Measurements from ENCODE around the gene MAPRE2.
"Not testable (repeated sequence)": the region's sequence is repeated elsewhere in the genome, so short reads cannot be mapped to it uniquely, and the experiment has no call there.

Gene MAPRE2

DNA sequence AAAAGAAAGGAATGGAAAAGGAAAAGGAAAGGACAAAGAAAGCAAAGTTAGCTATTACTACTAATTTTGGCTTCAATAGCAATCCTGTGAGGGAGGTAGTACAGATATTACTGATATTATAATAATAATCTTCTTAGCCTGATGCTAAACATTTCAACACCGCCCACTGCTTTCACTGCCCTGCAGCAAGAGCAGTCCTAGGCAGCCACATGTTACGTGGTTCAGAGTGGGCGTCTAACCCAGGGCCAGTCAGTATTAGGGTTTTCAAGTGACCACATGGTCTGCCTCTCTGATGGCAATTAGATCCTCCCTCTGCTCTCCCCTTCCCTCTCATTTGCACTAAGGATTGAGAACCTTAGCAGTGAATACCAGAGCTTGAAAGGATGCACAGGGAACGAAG is 116.0 kb downstream of the MAPRE2 start:
- no peak for DNase-seq

DNA sequence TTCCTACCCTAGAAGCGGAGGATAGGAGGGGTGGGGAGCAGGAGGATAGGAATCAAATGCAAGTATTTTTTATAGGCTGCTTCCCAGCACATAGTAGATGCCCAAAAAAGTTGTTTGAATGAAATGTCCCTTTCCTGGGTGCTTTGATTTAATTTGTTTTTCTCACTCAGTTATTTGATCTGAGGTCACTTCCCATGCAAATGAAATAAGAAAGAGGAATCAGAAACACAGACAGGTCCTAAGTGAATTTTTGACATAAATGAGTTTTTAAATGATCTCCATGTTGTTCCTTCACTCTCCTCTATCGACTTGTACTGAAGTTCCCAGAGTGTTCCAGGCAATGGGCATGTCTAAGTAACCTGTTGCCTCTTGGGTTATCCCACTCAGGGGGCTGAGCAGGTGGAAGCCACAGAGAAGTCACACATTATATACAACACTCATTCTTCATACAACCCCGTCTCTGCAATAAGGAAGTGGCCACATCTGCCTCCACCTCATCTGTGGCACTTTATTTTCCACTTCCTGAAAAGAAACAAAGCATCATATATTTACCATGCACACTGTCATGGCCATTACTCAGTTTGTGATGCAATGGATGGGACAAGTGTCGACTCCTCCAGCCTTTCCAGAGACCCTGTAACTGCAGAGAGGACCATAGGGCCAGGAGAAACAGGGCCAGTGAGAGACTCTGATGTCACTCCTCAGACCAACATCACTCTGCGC is 117.7 kb downstream of the MAPRE2 start:
- no peak for DNase-seq

DNA sequence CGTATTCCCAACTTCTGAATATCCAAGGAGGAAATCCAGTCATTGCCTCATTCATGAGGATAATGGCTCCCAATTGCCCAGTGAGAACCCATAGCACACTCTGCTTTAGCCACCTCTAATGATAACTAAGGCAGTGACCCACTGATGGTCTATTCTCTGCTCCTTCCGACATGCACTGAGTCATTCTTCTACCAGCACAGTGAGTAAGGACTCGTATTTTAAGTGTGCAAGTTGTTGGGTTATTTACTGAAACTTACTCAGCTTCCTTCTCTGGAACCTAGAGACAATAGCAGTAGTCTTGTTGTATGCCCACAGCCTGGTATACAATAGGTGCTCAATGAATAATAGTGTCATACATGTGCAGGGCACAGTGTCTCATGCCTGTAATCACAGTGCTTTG is 118.6 kb downstream of the MAPRE2 start:
- no peak for DNase-seq

- DNase-seq: no peak
These were observed 120.3 kb downstream of the MAPRE2 start for GRCh38 chr18:35161485-35161884.

- no peak for DNase-seq
These were observed 120.7 kb downstream of the MAPRE2 start for GRCh38 chr18:35161934-35162333.

DNA sequence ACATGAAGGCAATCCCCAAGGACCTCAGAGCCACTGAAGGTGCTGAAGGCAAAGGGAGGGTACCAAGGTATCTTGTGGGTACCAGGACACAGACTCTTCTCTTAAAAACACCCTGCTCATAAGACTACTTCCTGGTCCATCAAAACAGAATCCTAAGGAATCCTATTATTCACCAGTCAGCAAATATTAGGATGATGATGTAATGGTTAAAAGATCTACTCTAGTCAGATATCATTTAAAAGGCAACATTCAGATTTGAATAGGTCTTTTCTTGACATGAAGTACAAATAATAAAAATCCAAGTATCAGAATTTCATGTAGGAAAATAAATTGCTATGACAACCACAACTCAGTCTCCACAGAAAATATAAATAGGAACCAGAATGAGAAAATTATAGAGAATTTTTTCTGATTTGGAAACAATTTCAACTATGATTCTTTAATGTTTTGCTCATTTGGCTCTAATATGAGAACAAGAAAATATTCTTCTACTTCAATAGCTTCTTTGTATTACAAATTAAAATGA is 121.9 kb downstream of the MAPRE2 start:
- DNase-seq: peak; percentile 7

DNA sequence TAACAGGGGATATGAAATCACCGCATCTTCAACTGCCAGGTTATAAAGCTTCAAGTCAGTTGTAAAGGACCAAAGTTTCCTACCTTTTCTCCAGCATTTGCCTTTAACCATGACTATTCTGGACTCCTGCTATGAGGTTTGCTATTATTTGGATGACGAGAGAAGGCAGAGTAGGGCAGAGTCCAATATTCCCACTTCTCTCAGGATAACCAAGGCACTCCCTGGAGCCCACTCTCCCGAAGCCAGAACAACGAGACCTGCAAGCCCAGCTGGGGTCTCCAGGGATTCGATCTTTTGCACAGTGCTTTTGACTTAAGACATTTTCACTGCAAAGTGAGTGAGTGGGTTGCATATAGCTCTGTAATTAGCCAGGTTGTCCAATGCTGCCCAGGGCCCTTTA is 122.5 kb downstream of the MAPRE2 start:
- no peak for DNase-seq

DNA sequence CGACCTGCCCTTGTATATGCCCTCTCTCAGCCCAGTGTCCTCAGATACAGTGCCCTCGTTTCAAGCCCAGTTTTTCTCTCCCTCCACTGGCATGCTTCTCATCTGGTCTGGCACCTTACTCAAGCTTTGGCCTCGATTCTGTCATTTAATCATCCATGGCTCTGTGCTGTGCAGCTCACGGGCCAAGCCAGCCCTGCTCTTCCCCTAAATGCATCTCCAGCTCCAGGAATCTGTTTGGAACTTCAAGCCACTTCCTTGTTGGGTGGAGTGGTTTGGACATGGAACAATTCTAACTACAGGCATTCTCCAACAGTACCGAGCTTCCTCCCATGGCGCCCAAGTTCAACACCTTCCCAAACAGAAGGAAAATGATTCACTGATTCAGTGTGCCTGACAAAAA is 122.9 kb downstream of the MAPRE2 start:
- no peak for DNase-seq

- DNase-seq: no peak
These were observed 126.1 kb downstream of the MAPRE2 start for GRCh38 chr18:35167332-35167731.

DNA sequence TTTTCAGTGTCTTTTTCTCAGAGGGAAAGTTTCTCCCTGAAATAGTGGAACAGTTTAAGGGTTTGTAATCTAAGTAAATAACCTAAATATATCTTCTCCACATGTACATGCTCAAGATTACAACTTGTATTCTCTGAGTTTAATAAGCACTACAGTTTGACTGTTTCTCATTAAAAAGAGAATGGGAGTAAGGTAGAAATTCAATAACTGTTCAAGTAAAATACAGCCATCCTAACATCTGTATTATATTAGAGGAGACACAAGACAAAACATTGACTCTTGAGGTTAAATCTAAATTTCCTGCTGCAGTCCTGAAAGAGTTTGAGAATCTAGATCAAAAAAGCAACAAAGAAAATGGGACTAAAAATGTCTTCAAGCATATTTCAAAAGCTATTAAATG is 126.6 kb downstream of the MAPRE2 start:
- no peak for DNase-seq

- DNase-seq: not testable (repeated sequence)
These were observed 129.1 kb downstream of the MAPRE2 start for GRCh38 chr18:35170323-35170722.

- no peak for DNase-seq
These were observed 130.2 kb downstream of the MAPRE2 start for GRCh38 chr18:35171315-35171987.

- DNase-seq: no peak
These were observed 130.8 kb downstream of the MAPRE2 start for GRCh38 chr18:35172009-35172408.

DNA sequence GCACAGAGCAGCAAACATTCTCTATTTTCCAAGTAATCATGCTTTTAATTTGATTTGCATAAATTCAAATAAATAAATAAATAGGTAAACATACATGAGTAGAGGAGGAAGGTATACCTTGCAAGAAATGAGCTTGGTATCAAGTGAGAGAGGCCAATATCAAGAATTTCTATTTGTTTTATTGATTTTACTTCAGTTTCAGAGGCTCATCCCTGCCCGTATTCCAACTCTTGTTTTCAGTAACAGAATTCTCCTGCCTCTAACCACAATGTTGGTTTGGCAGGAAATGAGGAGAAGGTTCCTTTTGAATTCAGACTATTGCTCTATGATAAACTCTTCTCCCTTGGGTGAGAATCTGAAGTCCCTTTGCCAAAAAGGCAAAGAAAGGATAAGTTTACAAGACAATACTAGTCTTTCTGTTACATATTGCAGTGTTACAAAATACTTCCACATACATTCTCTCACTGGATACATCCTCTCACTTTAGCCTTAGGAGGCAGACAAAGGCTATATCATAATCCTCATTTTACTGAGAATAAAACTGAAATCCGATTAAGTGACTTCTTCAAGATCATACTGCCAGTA is 131.3 kb downstream of the MAPRE2 start:
- no peak for DNase-seq

GRCh38 chr18:35174093-35174731 is 133.0 kb downstream of the MAPRE2 start:
- DNase-seq: no peak

GRCh38 chr18:35174745-35175144 is 133.5 kb downstream of the MAPRE2 start:
- no peak for DNase-seq

DNA sequence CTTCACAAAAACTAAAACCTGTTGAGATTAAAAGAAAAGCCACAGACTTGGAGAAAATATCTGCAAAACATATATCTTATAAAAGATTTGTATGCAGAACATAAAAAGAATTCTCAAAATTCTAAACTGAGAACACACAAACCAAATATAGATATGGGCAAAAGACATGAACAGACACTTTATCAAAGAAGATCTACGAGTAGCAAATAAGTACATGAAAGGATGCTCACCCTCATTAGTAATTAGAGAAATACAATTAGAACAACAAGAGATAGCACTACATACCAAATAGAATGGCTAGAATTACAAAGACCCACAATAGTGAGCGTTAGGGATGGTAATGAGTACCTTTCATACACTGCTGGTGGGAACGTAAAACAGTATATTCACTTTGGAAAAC is 135.7 kb downstream of the MAPRE2 start:
- DNase-seq: no peak

DNA sequence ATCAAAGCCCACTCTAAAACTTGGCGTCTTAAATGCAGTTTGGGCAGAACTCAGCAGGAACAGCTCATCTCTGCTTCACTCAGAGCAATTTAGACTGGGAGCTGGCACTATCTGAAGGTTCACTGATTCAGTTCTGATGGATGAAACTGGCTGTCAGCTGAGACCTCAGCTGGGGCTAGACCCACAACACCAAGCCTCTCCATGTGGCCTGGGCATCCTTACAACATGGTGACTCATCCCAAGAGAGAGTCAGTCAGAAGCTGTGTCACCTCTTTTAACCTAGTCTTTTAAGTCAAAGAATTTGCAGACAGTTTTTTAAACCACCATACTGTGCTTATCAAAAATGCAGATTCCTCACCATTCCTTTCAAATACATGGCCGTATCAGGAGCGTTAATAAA is 137.0 kb downstream of the MAPRE2 start:
- DNase-seq: peak; percentile 55

- DNase-seq: no peak
These were observed 138.7 kb downstream of the MAPRE2 start for GRCh38 chr18:35179906-35180305.

DNA sequence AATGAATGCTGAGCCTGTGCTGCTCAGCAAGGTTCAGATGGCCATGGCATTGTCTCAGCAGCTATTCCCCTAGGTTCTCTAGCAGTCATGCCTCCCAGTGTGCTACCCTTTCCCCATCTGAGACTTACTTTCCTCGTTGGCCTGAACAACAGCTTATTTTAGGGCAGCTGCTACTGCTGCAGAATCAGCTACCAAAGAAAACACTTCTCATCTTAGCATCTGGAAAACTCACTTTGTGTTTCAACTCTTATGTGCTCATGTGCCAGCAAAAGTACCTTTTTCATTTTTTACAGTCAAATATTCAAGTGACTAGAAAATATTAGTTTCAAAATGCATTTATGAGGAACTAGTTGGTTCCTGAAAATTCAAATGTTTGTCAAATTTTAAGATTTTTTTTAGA is 139.2 kb downstream of the MAPRE2 start:
- DNase-seq: no peak

DNA sequence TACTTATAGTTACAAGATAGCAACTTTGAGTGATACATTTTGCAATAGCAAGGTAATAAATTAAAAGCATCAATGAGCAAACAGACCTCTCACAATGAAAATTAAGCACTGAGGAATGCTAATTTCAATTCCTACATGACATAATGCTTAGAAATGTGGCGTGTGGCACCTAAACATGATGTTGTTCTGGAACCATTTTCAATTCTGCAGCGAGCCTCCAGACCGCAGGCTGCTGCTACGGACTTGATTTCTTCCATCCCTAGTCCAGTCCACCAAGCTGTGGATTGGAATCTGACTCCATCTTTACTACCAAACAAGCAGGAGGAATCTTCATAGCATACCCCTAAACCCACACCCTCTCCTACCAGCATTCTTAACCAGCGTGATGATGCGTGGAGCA is 140.9 kb downstream of the MAPRE2 start:
- no peak for DNase-seq

DNA sequence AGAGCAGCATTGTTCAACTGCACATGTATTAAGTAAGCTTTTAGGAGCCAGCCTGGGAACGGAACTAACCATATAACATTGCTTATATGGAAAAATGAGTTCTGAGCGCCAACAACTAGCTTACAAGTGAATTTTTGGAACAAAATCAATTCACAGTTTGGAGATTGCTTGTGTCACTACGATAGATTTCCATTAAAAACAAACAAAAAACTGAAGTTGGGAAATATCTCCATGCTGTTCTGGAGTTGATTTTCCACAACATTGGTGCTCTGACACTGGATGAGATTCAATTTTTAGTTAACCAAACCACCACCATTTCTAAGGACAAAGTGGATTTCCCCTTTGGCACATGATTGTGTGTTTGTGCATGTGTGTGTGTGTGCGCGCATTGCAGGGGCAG is 142.7 kb downstream of the MAPRE2 start:
- DNase-seq: no peak

- no peak for DNase-seq
These were observed 144.6 kb downstream of the MAPRE2 start for GRCh38 chr18:35185771-35186170.

Measured in NCI-H226 (cell line).